HG03097 (cell line): Measurements from ENCODE around the gene MOB3C.
A peak's percentile ranks its signal among the peaks of the same experiment; 100 is the strongest.
"Not testable (repeated sequence)": the region's sequence is repeated elsewhere in the genome, so short reads cannot be mapped to it uniquely, and the experiment has no call there.

Experiments
- ATAC-seq: cut with Tn5 transposase; IDR thresholded peaks from one replicate; pipeline ENCODE4 v1.9.1; 2021; ENCODE audit not compliant: unreplicated experiment, low FRiP score

MOB3C gene

GRCh38 chr1:46616277-46617107 is at the start of gene MOB3C:
MOB3C (minus strand) TSS chr1:46616811; CDS start chr1:46613321, 3,490 bp downstream.
- ATAC-seq: peak; percentile 56

GRCh38 chr1:46665983-46666382 is 49.4 kb upstream of the MOB3C start:
- no peak for ATAC-seq

- not testable (repeated sequence) for ATAC-seq
Measured at GRCh38 chr1:46662919-46663318, 46.3 kb upstream of the MOB3C start.

GRCh38 chr1:46660116-46660515 is 43.5 kb upstream of the MOB3C start:
- peak; percentile 76 for ATAC-seq

GRCh38 chr1:46659307-46659870 is 42.8 kb upstream of the MOB3C start:
- ATAC-seq: no peak

GRCh38 chr1:46657775-46658174 is 41.2 kb upstream of the MOB3C start:
- no peak for ATAC-seq

GRCh38 chr1:46656643-46657042 is 40.0 kb upstream of the MOB3C start:
- ATAC-seq: no peak

GRCh38 chr1:46655848-46656247 is 39.2 kb upstream of the MOB3C start:
- no peak for ATAC-seq

GRCh38 chr1:46654698-46655097 is 38.1 kb upstream of the MOB3C start:
- ATAC-seq: not testable (repeated sequence)

- ATAC-seq: no peak
Measured at GRCh38 chr1:46654012-46654411, 37.4 kb upstream of the MOB3C start.

- ATAC-seq: no peak
Measured at GRCh38 chr1:46653405-46653958, 36.9 kb upstream of the MOB3C start.

GRCh38 chr1:46652321-46653100 is 35.9 kb upstream of the MOB3C start:
- ATAC-seq: no peak

- not testable (repeated sequence) for ATAC-seq
Measured at GRCh38 chr1:46651152-46651551, 34.5 kb upstream of the MOB3C start.

GRCh38 chr1:46650491-46650890 is 33.9 kb upstream of the MOB3C start:
- ATAC-seq: no peak

- no peak for ATAC-seq
Measured at GRCh38 chr1:46649764-46650163, 33.2 kb upstream of the MOB3C start.

GRCh38 chr1:46647611-46648010 is 31.0 kb upstream of the MOB3C start:
- no peak for ATAC-seq

- ATAC-seq: no peak
Measured at GRCh38 chr1:46646844-46647243, 30.2 kb upstream of the MOB3C start.

- no peak for ATAC-seq
Measured at GRCh38 chr1:46646331-46646730, 29.7 kb upstream of the MOB3C start.

- ATAC-seq: no peak
Measured at GRCh38 chr1:46645815-46646214, 29.2 kb upstream of the MOB3C start.

- no peak for ATAC-seq
Measured at GRCh38 chr1:46643368-46643775, 26.8 kb upstream of the MOB3C start.

GRCh38 chr1:46642115-46642680 is 25.6 kb upstream of the MOB3C start:
- ATAC-seq: no peak
